ENCODE results near the gene KCNQ1. TPM values are rescaled to one million over a fixed set of nuclear protein-coding genes. Genes with fewer than 3 reads are reported as not detected.

KCNQ1 gene
- total RNA-seq, 1 experiment from 2014 or later = 2.3 TPM

- TF ChIP-seq CTCF (conservative IDR thresholded peaks at IDR 0.05) = no peak
- H3K18ac ChIP-seq (ENCODE audit: insufficient read length, low read depth, low read length) = no peak overlapping the region
- H3K23ac ChIP-seq (ENCODE audit: insufficient read length, low read depth, low read length) = no peak overlapping the region
- Mint-ChIP-seq H3K36me3 (ENCODE audit: insufficient read depth in 1 of 3, low read depth in 3 of 3) (peaks cover 0 to 5% (median 0%) of the 10 kb centered on the region in 3 experiments; a peak in 1 of 7 replicates), H3K4me3 (no peak overlapping the region), H3K9me3 (peaks cover 14 to 24% of the 10 kb centered on the region in 2 experiments; a peak in 4 of 5 replicates), H3K4me1 (peaks cover 0 to 6% of the 10 kb centered on the region in 2 experiments; a peak in 1 of 4 replicates), H3K27ac (no peak overlapping the region), H3K27me3 (ENCODE audit: low read depth) (peaks cover 94% of the 10 kb centered on the region)
- H4K8ac ChIP-seq (replicated peaks; ENCODE audit: insufficient read length, low read depth, low read length) = no peak overlapping the region
- no peak overlapping the region for H3K14ac ChIP-seq (ENCODE audit: insufficient read depth, low read length)
- no CpG with 5 or more reads among the region's 2 CpGs for WGBS (ENCODE audit: extremely low coverage, insufficient read length, low lambda C conversion rate)
- DNase-seq = no peak
- no peak overlapping the region for H2BK20ac ChIP-seq (ENCODE audit: low read depth, low read length, poor library complexity, severe bottlenecking)
- no peak overlapping the region for H2AFZ ChIP-seq (ENCODE audit: low read length)
- no peak overlapping the region for H2BK5ac ChIP-seq (ENCODE audit: insufficient read length, low read length)
- H3K79me1 ChIP-seq (ENCODE audit: insufficient read depth, low read depth, low read length, poor library complexity, severe bottlenecking) = no peaks in the 10 kb centered on the region
- no peak overlapping the region for H3K9ac ChIP-seq (ENCODE audit: extremely low read depth, insufficient read length, low read length)
- no peaks in the 10 kb centered on the region for H3K9me3 ChIP-seq (ENCODE audit: control insufficient read depth, low read depth, low read length)
- H3K27me3 ChIP-seq (ENCODE audit: insufficient read depth, low read length) = peaks cover 8% of the 10 kb centered on the region; the same call in 1 of the 2 replicates
- H3K56ac ChIP-seq (ENCODE audit: insufficient read length, low read depth, low read length) = no peak overlapping the region
- H3T11ph ChIP-seq (ENCODE audit: low read length) = no peak overlapping the region
- no peak overlapping the region for H4K91ac ChIP-seq (ENCODE audit: insufficient read length, low read depth, low read length)
- H3K4me2 ChIP-seq (ENCODE audit: insufficient read depth, insufficient read length, low read length) = no peak overlapping the region
- no peak overlapping the region for H3K4ac ChIP-seq (ENCODE audit: low read depth, low read length)
- no peaks in the 10 kb centered on the region for H3K4me1 ChIP-seq (ENCODE audit: insufficient read depth, low read length)
- no peaks in the 10 kb centered on the region for H3K79me2 ChIP-seq (ENCODE audit: insufficient read depth, low read length)
- no peak overlapping the region for H4K5ac ChIP-seq (ENCODE audit: insufficient read length, low read depth, low read length)
- no peak overlapping the region for H2BK15ac ChIP-seq (ENCODE audit: low read depth, low read length)
- no peak overlapping the region for H3K27ac ChIP-seq (ENCODE audit: insufficient read length, low read depth, low read length)
- no peak overlapping the region for H2BK120ac ChIP-seq (ENCODE audit: low read depth, low read length, poor library complexity, severe bottlenecking)
- H4K20me1 ChIP-seq (ENCODE audit: control insufficient read depth, insufficient read depth, insufficient read length) = no peaks in the 10 kb centered on the region
- H3K23me2 ChIP-seq (ENCODE audit: insufficient read length, low read depth, low read length, poor library complexity, severe bottlenecking) = no peaks in the 10 kb centered on the region
- no peak overlapping the region for H2AK5ac ChIP-seq (ENCODE audit: insufficient read length, low read length)
- H2BK12ac ChIP-seq (ENCODE audit: insufficient read length, low read depth, low read length) = no peak overlapping the region
These were observed 309.2 kb downstream of the KCNQ1 start for GRCh38 chr11:2754008-2754407.

Measured in H9 (cell line).